ENCODE results near the gene ACBD4. TPM values are rescaled to one million over a fixed set of nuclear protein-coding genes. Genes with fewer than 3 reads are reported as not detected.

The ACBD4 gene
- total and polyA plus RNA-seq, 2 of the 13 experiments (the other 11 are each of a cell fraction or from before 2014, with no cell fraction given): 16.1 to 26.9 TPM

GRCh38 chr17:45149669-45150664 is 14.5 kb downstream of the ACBD4 start (continued):
- TF ChIP-seq ZNF407 (CRISPR knock-in tag; IDR thresholded peaks at IDR 0.05; ENCODE audit: not compliant biosample characterization) (peak; percentile 64), GFI1 (CRISPR knock-in tag; IDR thresholded peaks at IDR 0.05; ENCODE audit: borderline replicate concordance) (no peak; the same call in 1 of the 2 replicates), TP53 (CRISPR knock-in tag; conservative IDR thresholded peaks at IDR 0.05) (no peak), STAT5B (CRISPR knock-in tag; IDR thresholded peaks at IDR 0.05) (no peak), KLF16 (CRISPR knock-in tag; IDR thresholded peaks at IDR 0.05) (0 out of 4 replicates have a peak, but pooled peaks of 1 of the 2 experiments have one; percentile 15), CREBL2 (CRISPR knock-in tag; IDR thresholded peaks at IDR 0.05; ENCODE audit: borderline replicate concordance) (0 out of 2 replicates have a peak, but pooled peaks have one; percentile 21), BRD4 (CRISPR knock-in tag; IDR thresholded peaks at IDR 0.05) (peak; percentile 78; the same call in 1 of the 2 replicates), MEIS2 (CRISPR knock-in tag; IDR thresholded peaks at IDR 0.05) (peak; percentile 44; the same call in 1 of the 2 replicates), ZNF274 (CRISPR knock-in tag; IDR thresholded peaks at IDR 0.05) (peak; percentile 75; the same call in 1 of the 2 replicates), HHEX (CRISPR knock-in tag; IDR thresholded peaks at IDR 0.05) (0 out of 2 replicates have a peak, but pooled peaks have one; percentile 11), MBD4 (IDR thresholded peaks at IDR 0.05; ENCODE audit: borderline replicate concordance, low read length) (no peak), RARG (CRISPR knock-in tag; IDR thresholded peaks at IDR 0.05; ENCODE audit: low read depth) (no peak), STAG1 (CRISPR knock-in tag; IDR thresholded peaks at IDR 0.05) (peak; percentile 9; the same call in 1 of the 2 replicates), NKX3-1 (CRISPR knock-in tag; IDR thresholded peaks at IDR 0.05) (peak; percentile 50; the same call in 1 of the 2 replicates), ZNF740 (CRISPR knock-in tag; IDR thresholded peaks at IDR 0.05) (0 out of 2 replicates have a peak, but pooled peaks have one; percentile 14), PBX3 (CRISPR knock-in tag; IDR thresholded peaks at IDR 0.05; ENCODE audit: borderline replicate concordance) (no peak), SOX6 (IDR thresholded peaks at IDR 0.05) (no peak), SOX6 (CRISPR knock-in tag; IDR thresholded peaks at IDR 0.05) (0 out of 2 replicates have a peak, but pooled peaks have one; percentile 24)
